Adrenal gland (tissue), 12 donors: ENCODE results near the gene SELENOM. TPM values are rescaled to one million over a fixed set of nuclear protein-coding genes. Genes with fewer than 3 reads are reported as not detected.

Experiments
- DNase-seq, 7 donors: peaks; one replicate each; pipeline ENCODE4 v3.0.0-alpha.2; 2019 to 2020
- H3K27ac ChIP-seq, 5 donors: fragments of 200-600 bp; sonication (generic) in 4 of 5; 1 replicate in 3 of 5; 2 replicates in 2 of 5; pipeline versions ENCODE4 v1.5.1 to v1.8.0; 2016 to 2020; ENCODE audit warnings: mild to moderate bottlenecking in 1 of 5
- H3K27me3 ChIP-seq: fragments of 200-600 bp; 2 replicates; pipeline ENCODE4 v1.8.0; 2021
- H3K36me3 ChIP-seq, 2 donors: fragments of 200-600 bp; replicated peaks in 1 of 2; 1 replicate in 1 of 2; 2 replicates in 1 of 2; pipeline versions ENCODE4 v1.5.1 to v1.8.0; 2018 to 2022
- H3K4me1 ChIP-seq, 2 donors: fragments of 200-600 bp; replicated peaks in 1 of 2; 1 replicate in 1 of 2; 2 replicates in 1 of 2; pipeline versions ENCODE4 v1.5.1 to v1.8.0; 2018 to 2021
- H3K4me3 ChIP-seq, 4 donors: fragments of 200-600 bp; sonication (generic) in 3 of 4; one replicate each; pipeline ENCODE4 v1.5.1; 2016 to 2018
- H3K9me3 ChIP-seq, 3 donors: fragments of 200-600 bp; sonication (generic) in 1 of 3; replicated peaks in 1 of 3; 1 replicate in 2 of 3; 2 replicates in 1 of 3; pipeline versions ENCODE4 v1.5.1 to v1.8.0; 2016 to 2021
- POLR2A ChIP-seq, 2 donors: fragments of 450-650 bp; IDR thresholded peaks; one replicate each; pipeline ENCODE4 v1.6.1; 2017; ENCODE audit warnings: antibody characterized with exemption in 2 of 2, mild to moderate bottlenecking in 2 of 2, moderate library complexity in 1 of 2
- WGBS, 4 donors: extraction: QIAGEN DNeasy Blood & Tissue Kit in 2 of 4; methylation state at CpG; one replicate each; pipeline versions ENCODE4 v1.1.5 to v1.1.7; 2013 to 2017; 5-methylcytosine and 5-hydroxymethylcytosine counted together
- intact Hi-C, 2 donors: fragments of 100-400 bp; cut with DNase I; formaldehyde crosslinking; loops; one replicate each; pipeline versions ENCODE4 v1.14.1 to v1.15.0; 2022 to 2023
- polyA plus RNA-seq, 3 donors: library from polyadenylated mRNA; stranded (reverse); fragments of 200-250 nt in 2 of 3; fragments of 350-450 nt in 1 of 3; fragmentation: Illumina TruSeq in 1 of 3; extraction: RNeasy Lipid Tissue Mini Kit (QIAGEN cat#74804) in 1 of 3; gene quantifications; one replicate each; pipeline ENCODE4 v1.2.3, GENCODE V29; 2013 to 2014
- total RNA-seq, 9 donors: library from RNA; depleted of rRNA in 4 of 9; stranded (reverse); fragments of >200 nt in 4 of 9; fragments of 120-200 nt in 1 of 9; fragmentation: NEBNext Ultra II Directional in 1 of 9; extraction: Animal tissue kit (Norgen Biotek cat#: 25700) in 1 of 9; gene quantifications; one replicate each; pipeline versions ENCODE4 v1.1.0 to v1.2.4, GENCODE V29; 2013 to 2023
- TF ChIP-seq, protein P1 (sequence below), 6 experiments: fragments of 450-650 bp in 4 of 6; fragments of 200-600 bp in 2 of 6; sonication (generic) in 1 of 6; IDR thresholded peaks; 1 replicate in 5 of 6; 2 replicates in 1 of 6; pipeline versions ENCODE4 v1.5.1 to v1.8.0; 2016 to 2021; ENCODE audit warnings: antibody characterized with exemption in 6 of 6, mild to moderate bottlenecking in 2 of 6, moderate library complexity in 1 of 6
- donor health status: healthy with polysubstance abuse.
- donor health status: Bipolar disorder and iron deficiency.
- donor health status: DM: yes; HTN: yes; CAD: no.
- donor health status: DM: no; HTN: no; CAD: no.
- donor health status: DM: no; HTN: no; CAD: no.
- donor health status: DM: yes; HTN: yes; CAD: no.

SELENOM gene
- total and polyA plus RNA-seq, 12 donors = 6.6 to 546 (median 121) TPM

DNA sequence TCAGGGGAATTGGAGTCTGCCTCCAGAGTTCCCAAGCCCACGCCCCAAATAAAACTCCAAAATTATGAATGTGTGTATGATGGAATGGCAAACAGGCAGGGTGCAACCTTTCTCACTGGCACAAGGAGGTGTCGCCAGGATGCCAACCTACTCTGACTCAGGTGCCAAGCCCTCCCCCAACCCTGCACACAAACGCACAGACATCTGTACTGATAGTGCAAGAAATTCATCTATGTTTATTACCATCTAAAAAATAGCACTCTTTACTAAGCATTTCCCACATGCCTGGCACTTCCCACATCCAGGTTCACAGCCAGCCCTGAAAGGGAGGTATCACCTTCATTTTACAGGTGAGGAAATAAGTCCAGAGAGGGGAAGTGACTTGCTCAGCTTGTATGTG is 31.7 kb upstream of the SELENOM start:
- DNase-seq = no peak
- intact Hi-C loops = no loop called here
- no peaks in the 10 kb centered on the region for H3K36me3 ChIP-seq
- TF ChIP-seq POLR2A (IDR thresholded peaks at IDR 0.05) = no peak
- TF ChIP-seq, protein P1, sequence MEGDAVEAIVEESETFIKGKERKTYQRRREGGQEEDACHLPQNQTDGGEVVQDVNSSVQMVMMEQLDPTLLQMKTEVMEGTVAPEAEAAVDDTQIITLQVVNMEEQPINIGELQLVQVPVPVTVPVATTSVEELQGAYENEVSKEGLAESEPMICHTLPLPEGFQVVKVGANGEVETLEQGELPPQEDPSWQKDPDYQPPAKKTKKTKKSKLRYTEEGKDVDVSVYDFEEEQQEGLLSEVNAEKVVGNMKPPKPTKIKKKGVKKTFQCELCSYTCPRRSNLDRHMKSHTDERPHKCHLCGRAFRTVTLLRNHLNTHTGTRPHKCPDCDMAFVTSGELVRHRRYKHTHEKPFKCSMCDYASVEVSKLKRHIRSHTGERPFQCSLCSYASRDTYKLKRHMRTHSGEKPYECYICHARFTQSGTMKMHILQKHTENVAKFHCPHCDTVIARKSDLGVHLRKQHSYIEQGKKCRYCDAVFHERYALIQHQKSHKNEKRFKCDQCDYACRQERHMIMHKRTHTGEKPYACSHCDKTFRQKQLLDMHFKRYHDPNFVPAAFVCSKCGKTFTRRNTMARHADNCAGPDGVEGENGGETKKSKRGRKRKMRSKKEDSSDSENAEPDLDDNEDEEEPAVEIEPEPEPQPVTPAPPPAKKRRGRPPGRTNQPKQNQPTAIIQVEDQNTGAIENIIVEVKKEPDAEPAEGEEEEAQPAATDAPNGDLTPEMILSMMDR (IDR thresholded peaks at IDR 0.05) = no peak
- no peak overlapping the region for H3K4me3 ChIP-seq
- no peak overlapping the region for H3K27ac ChIP-seq
- H3K9me3 ChIP-seq = no peaks in the 10 kb centered on the region
- WGBS, 4 donors = 49 to 76% (median 61%) methylated on average over 3 of the region's 3 CpGs
- no peaks in the 10 kb centered on the region for H3K27me3 ChIP-seq
- no peaks in the 10 kb centered on the region for H3K4me1 ChIP-seq

DNA sequence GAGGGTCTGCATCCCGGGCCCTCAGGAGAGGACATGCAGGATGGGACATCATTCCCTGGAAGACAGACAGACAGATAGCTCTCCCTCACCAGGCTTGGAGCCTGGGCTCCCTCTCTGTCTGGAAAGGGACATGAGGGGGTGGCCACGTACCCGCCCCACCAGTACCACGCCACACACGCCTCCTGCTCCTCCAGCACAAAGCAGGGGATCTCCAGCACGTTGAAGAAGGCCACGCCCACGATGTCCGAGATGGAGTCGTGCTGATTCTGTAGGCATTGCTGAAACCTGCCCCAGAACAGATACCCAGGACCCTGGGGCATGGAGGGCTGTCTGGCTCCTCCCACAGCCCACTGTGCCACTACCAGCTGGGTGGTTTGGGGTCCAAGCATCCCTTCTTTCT is 30.8 kb upstream of the SELENOM start:
- Histone ChIP-seq H3K4me3 (no peak overlapping the region), H3K9me3 (no peaks in the 10 kb centered on the region), H3K4me1 (no peaks in the 10 kb centered on the region), H3K36me3 (no peaks in the 10 kb centered on the region), H3K27me3 (no peaks in the 10 kb centered on the region), H3K27ac (no peak overlapping the region)
- no peak for DNase-seq
- TF ChIP-seq, protein P1 (IDR thresholded peaks at IDR 0.05) = no peak
- no peak for TF ChIP-seq POLR2A (IDR thresholded peaks at IDR 0.05)
- intact Hi-C loops = no loop called here
- WGBS, 4 donors = 57 to 76% (median 71%) methylated on average over 1 to 10 of the region's 10 CpGs

DNA sequence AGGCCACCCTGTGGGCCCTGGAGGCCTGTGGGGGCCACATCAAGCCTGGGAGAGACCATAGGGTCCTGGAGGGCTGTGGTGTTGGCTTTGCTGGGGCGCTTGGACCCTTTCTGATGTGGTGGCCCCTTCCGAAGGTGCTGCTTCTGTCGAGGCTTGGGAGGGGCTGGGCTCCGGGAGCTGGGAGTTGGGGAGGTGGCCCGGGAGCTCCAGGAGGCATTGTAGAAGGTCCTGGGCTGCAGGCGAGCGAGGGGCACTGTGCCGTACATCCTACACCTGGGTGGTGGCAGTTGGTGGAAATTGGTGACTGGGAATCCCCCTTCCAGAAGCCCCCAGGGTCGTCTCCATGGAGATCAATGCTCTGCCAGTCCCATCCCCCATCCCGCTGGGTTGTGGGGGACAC is 30.4 kb upstream of the SELENOM start:
- 58 to 80% (median 72%) methylated on average over 9 to 10 of the region's 10 CpGs for WGBS, 4 donors
- TF ChIP-seq, protein P1 (IDR thresholded peaks at IDR 0.05) = no peak
- TF ChIP-seq POLR2A (IDR thresholded peaks at IDR 0.05) = no peak
- Histone ChIP-seq H3K4me1 (no peaks in the 10 kb centered on the region), H3K9me3 (no peaks in the 10 kb centered on the region), H3K27me3 (no peaks in the 10 kb centered on the region), H3K4me3 (no peak overlapping the region), H3K27ac (no peak overlapping the region), H3K36me3 (no peaks in the 10 kb centered on the region)
- DNase-seq = no peak
- intact Hi-C loops = no loop called here

DNA sequence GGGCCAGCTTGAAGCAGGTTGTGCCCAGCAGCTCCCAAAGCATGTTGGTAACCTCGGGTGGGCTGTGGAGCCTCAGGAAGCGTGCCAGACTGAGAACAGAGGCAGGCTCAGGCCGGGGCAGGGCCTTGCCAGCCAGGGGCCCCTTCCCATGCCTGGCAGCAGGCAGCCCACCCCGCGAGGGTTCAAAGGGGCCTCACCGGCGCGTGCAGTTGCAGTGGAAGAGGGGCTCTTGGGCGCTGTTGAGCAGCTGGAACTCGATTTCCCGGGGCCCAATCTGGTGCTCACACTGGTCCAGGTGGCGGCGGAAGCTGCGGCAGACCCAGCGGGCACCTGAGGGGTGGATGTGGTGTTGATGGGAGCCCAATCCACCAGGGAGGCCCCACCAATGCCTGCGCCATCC is 29.3 kb upstream of the SELENOM start:
- Histone ChIP-seq H3K9me3 (no peaks in the 10 kb centered on the region), H3K27ac (no peak overlapping the region), H3K36me3 (no peaks in the 10 kb centered on the region), H3K27me3 (no peaks in the 10 kb centered on the region), H3K4me1 (no peaks in the 10 kb centered on the region), H3K4me3 (no peak overlapping the region)
- intact Hi-C loops = no loop called here
- DNase-seq = no peak
- TF ChIP-seq POLR2A (IDR thresholded peaks at IDR 0.05) = no peak
- 86 to 98% (median 88%) methylated on average over 12 to 16 of the region's 16 CpGs for WGBS, 4 donors

DNA sequence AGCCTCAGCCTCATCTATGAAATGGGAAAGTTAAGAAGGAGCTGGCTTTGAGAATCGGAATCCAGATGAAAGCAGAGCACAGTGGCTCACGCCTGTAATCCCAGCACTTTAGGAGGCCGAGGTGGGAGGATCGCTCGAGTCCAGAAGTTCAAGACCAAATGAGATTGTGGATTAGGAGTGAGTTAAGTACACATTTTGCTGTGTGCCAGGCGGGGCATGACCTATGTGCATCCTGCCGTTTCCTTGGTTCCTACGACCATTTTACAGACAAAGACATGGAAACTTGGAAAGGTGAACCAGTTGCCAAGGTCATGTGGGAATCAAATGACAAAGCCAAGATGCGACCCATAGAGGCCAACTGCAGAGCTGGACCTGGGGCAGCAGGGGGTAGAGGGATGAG is 28.8 kb upstream of the SELENOM start:
- TF ChIP-seq, protein P1 (IDR thresholded peaks at IDR 0.05) = no peak
- no peak for TF ChIP-seq POLR2A (IDR thresholded peaks at IDR 0.05)
- H3K4me3 ChIP-seq = no peak overlapping the region
- H3K4me1 ChIP-seq = no peaks in the 10 kb centered on the region
- WGBS, 4 donors = 85 to 88% (median 87%) methylated on average over 7 to 9 of the region's 9 CpGs
- no peak overlapping the region for H3K27ac ChIP-seq
- no peaks in the 10 kb centered on the region for H3K27me3 ChIP-seq
- intact Hi-C loops = no loop called here
- no peaks in the 10 kb centered on the region for H3K36me3 ChIP-seq
- no peaks in the 10 kb centered on the region for H3K9me3 ChIP-seq
- no peak for DNase-seq
